Esophagus (tissue), 2 donors: ENCODE measurements around the gene TRAF3. TPM values are rescaled to one million over a fixed set of nuclear protein-coding genes. Genes with fewer than 3 reads are reported as not detected.

Experiments
- H3K27ac ChIP-seq, 2 donors: one replicate each; pipeline ENCODE4 v1.5.1; 2013; ENCODE audit warnings: low read depth in 2 of 2, mild to moderate bottlenecking in 2 of 2, inconsistent platforms in 1 of 2, low read length in 1 of 2, moderate library complexity in 1 of 2
- H3K27me3 ChIP-seq, 2 donors: one replicate each; pipeline ENCODE4 v1.6.1; 2013; ENCODE audit warnings: low read length in 2 of 2, control low read depth in 1 of 2, mild to moderate bottlenecking in 1 of 2; ENCODE audit not compliant: insufficient read depth in 2 of 2, control insufficient read depth in 1 of 2
- H3K36me3 ChIP-seq, 2 donors: one replicate each; pipeline ENCODE4 v1.6.1; 2013; ENCODE audit warnings: low read length in 1 of 2; ENCODE audit not compliant: control insufficient read depth in 2 of 2, insufficient read depth in 2 of 2
- H3K4me1 ChIP-seq, 2 donors: one replicate each; pipeline ENCODE4 v1.6.1; 2013; ENCODE audit warnings: low read length in 1 of 2; ENCODE audit not compliant: control insufficient read depth in 2 of 2, insufficient read depth in 2 of 2
- H3K4me3 ChIP-seq, 2 donors: one replicate each; pipeline ENCODE4 v1.5.1; 2013; ENCODE audit warnings: low read length in 2 of 2, mild to moderate bottlenecking in 2 of 2, low read depth in 1 of 2, moderate library complexity in 1 of 2
- H3K9me3 ChIP-seq, 2 donors: one replicate each; pipeline ENCODE4 v1.6.1; 2013; ENCODE audit warnings: mild to moderate bottlenecking in 2 of 2, low read depth in 1 of 2, low read length in 1 of 2, moderate library complexity in 1 of 2; ENCODE audit not compliant: control insufficient read depth in 2 of 2, insufficient read depth in 1 of 2
- WGBS, 2 donors: extraction: QIAGEN DNeasy Blood & Tissue Kit; methylation state at CpG; one replicate each; pipeline ENCODE4 v1.1.7; 2013; 5-methylcytosine and 5-hydroxymethylcytosine counted together
- polyA plus RNA-seq, 2 donors: library from polyadenylated mRNA; stranded (reverse); fragments of 200-250 nt; gene quantifications; one replicate each; pipeline ENCODE4 v1.2.3, GENCODE V29; 2013
- donor health status: healthy with polysubstance abuse.
- donor health status: Bipolar disorder and iron deficiency.

TRAF3 gene
- polyA plus RNA-seq, 2 donors = 3.8 to 4.9 TPM

DNA sequence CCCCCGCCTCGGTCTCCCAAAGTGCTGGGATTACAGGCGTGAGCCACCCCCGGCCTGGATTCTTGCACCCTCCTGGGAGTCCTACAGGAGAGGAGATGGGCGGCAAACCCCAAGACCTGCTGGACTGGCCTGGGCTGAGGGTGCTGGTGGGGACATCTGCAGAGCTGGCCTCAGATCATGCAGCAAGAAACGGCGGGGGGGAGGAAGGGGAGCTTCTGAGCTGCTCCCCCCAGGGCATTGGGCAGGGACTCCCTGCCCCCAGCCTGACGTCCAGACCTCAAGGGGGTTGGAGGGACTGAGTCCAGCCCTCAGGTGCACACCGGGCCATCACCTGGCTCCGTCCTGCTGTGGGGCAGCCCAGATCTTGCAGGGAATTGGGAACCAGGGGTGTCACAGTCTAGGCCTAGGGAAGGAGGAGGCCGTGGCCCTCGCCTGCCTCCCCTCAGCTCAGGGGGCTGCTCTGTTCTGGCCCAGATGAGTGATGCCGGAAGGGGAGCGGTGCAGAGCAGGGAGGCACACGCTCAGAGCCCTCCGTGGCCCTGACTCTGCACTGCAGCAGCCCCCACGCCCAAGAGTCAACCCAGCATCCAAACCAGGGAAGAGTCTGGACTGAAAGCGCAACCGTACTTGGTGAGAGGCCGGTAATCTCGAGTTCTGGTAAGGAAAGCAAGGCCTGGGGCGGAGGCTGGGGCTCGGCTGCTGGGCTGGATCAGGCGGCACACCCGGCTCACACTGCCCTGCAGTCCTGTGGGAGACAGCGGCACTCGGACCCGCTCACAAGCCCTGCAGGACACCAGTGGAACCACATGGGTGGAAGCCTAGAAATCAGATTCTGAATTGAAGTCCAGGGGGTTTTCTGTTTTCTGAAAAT is 136.3 kb downstream of the TRAF3 start:
- Histone ChIP-seq H3K4me1 (no peaks in the 10 kb centered on the region), H3K36me3 (peaks cover 0 to 10% of the 10 kb centered on the region in 2 donors), H3K4me3 (no peak overlapping the region), H3K27me3 (no peaks in the 10 kb centered on the region), H3K9me3 (no peaks in the 10 kb centered on the region), H3K27ac (no peak overlapping the region)
- WGBS, 2 donors = 86 to 91% methylated on average over 28 of the region's 28 CpGs

DNA sequence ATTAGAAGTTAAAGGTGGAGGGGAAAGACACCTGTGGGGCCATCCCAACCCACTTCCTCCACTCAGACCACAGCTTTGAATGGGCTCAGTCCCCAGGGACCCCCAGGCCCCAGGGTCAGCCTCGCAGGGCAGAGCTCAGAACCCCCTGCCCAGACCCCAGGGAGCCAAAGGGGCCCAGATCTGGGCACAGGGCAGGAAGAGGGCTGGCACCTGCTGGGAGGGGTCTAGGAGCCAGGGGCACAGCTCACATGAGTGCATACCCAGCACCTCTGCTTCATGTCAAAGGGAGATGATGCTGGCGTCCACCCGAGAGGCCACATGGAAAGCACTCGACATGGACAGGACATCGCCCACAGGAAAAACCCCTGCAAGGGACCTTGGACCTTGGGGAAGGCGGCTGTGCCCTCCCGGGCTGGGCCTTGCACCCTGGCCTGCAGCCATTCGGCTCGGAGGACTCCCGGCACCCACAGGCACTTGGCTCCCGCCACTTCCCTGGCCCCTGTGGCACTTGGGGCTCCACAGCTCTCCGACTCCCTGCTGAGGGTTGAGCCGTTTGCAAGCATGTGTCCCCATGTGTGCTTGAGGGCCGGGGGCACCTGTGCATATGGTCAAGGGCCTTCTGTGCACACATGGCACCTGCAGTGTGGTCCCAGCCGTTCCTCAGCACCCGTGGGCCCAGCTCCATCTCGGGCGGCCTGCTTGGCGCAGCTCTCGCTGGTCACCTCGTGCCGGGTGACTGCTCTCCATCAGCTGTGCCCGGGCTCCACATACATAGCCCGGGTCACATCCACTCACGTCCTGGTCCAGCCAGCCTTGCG is 137.4 kb downstream of the TRAF3 start:
- Histone ChIP-seq H3K27me3 (no peaks in the 10 kb centered on the region), H3K9me3 (no peaks in the 10 kb centered on the region), H3K27ac (no peak overlapping the region), H3K36me3 (peaks cover 0 to 5% of the 10 kb centered on the region in 2 donors), H3K4me1 (no peaks in the 10 kb centered on the region), H3K4me3 (no peak overlapping the region)
- 79 to 80% methylated on average over 26 of the region's 26 CpGs for WGBS, 2 donors

DNA sequence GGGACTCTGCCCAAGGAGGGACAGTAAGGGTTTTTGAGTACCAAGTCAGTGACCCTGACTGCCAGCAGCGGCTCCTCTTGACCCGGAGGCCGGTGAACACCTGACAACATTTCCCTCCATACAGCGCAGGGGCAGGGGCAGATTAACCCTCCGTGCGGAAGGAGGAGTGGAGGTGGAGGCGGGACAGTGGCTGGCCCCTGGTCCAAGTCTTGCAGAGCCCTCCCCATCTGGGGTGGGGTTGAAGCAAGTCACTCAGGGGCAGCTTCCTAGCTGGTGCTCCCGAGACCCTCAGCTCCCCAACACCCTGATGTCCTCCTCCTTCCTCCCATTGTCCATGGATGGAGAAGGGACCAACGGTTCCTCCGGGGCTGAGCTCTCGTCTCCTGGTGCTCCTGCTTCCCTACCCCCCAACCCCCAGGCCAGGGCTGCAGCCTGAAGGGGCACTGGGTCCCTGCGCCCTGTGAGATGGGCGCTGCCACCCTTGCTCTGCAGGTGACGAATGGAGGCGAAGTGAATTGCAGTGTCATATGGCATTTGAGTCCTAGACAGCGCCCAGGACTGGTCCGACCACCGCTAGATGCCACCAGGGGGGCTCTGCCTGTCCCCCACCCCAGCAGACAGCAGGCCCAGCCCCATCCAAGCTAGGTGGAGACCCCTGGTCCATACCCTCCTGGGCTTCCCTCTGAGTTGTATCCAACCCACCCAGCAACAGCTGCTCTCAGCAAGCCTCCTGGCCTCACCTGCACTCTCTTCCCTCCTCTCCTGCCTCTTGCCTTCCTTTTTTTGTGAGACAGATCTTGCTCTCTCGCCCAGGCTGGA is 138.3 kb downstream of the TRAF3 start:
- H3K4me1 ChIP-seq = no peaks in the 10 kb centered on the region
- H3K27ac ChIP-seq = no peak overlapping the region
- peaks cover 0 to 3% of the 10 kb centered on the region in 2 donors for H3K9me3 ChIP-seq
- WGBS, 2 donors = 78 to 81% methylated on average over 19 of the region's 19 CpGs
- no peaks in the 10 kb centered on the region for H3K27me3 ChIP-seq
- no peak overlapping the region for H3K4me3 ChIP-seq
- H3K36me3 ChIP-seq = peaks cover 0 to 2% of the 10 kb centered on the region in 2 donors

DNA sequence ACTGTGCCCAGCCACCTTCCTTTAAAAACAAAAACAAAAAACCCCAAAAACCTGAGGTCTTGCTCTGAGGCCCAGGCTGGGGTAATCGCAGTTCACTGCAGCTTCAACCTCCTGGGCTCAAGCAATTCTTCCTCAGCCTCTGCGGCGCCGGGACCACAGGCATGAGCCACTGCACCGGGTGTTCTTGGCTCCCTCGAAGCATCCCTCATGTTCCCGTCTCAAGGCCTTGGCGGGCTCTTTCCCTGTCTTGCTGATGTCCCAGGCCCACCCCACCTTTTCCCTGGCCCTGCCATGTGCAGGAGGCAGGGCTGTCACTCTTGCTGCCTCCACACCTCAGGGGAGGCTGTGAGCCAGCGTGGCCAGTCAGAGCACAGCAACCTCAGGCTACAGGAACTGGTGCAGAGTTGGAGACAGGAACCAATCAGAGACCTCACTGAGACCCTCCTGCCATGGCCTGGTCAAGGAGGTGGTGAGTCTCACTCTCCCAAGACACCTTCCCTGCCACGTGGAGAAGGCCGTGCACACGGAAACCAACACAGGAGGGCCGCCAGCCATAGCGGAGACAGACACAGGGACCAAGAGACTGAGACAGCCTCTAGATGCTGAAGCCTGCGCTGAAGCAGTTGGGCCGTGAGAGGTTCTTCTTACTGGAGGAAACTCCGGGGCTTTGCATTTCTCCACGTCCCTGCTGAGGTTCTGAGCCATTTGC is 139.3 kb downstream of the TRAF3 start:
- H3K27ac ChIP-seq = no peak overlapping the region
- H3K27me3 ChIP-seq = no peaks in the 10 kb centered on the region
- H3K4me1 ChIP-seq = no peaks in the 10 kb centered on the region
- H3K36me3 ChIP-seq = peaks cover 0 to 2% of the 10 kb centered on the region in 2 donors
- peaks cover 0 to 3% of the 10 kb centered on the region in 2 donors for H3K9me3 ChIP-seq
- WGBS, 2 donors = 79 to 81% methylated on average over 18 of the region's 18 CpGs
- H3K4me3 ChIP-seq = no peak overlapping the region

DNA sequence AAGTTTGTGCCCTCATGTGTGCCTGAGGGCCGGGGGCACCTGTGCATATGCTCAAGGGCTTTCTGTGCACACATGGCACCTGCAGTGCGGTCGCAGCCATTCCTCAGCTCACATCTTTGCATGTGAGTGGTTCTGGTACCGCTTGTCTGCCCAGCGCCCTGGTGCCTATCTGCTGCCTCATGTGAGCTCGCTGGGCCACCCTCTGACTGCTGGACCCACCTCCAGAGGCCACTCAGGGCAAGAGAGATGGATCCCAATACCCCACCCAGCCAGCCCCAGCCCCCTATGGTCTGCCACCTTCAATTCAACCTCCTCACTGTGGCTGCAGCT is 139.8 kb downstream of the TRAF3 start:
- 89 to 93% methylated on average over 6 of the region's 6 CpGs for WGBS, 2 donors
- Histone ChIP-seq H3K9me3 (peaks cover 0 to 5% of the 10 kb centered on the region in 2 donors), H3K27ac (no peak overlapping the region), H3K27me3 (no peaks in the 10 kb centered on the region), H3K4me1 (no peaks in the 10 kb centered on the region), H3K36me3 (peaks cover 0 to 2% of the 10 kb centered on the region in 2 donors), H3K4me3 (no peak overlapping the region)

DNA sequence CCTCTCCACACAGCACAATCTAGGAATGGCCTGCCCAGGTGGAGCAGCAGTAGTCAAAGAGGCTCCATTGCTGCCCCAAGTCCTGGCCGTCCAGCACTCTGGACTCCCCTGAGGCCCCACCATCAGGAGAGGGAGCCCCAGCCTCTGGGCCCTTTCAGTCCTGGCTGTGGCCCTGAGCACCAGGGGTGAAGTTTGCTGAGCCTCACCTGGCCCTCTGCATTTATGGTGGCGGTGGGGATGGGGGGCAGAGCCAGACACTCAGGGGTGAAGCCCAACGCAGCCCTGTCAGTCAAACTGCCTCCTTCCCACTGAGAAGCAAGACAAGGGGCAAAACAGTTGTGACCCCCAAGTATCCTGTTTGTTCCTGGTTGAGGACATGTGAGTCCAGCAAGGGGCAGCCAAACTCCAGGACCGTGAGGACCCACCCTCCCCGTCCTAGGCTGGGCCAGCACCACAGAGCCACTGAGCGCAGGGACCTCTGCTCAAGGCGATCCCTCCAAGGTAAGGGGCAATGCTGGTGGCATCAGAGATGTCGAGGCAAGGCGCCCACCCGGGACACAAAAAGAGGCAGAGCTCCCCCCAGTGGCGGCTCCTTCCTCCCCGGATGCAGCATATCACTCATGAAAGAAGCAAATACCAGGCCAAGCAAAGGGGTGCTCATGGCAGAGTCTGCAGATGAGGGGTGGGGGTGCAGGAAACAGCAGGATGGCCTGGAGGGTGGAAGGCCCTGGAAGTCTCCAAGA is 140.4 kb downstream of the TRAF3 start:
- H3K9me3 ChIP-seq = peaks cover 0 to 7% of the 10 kb centered on the region in 2 donors
- no peaks in the 10 kb centered on the region for H3K27me3 ChIP-seq
- no peaks in the 10 kb centered on the region for H3K36me3 ChIP-seq
- no peak overlapping the region for H3K4me3 ChIP-seq
- H3K4me1 ChIP-seq = peaks cover 0 to 1% of the 10 kb centered on the region in 2 donors
- H3K27ac ChIP-seq = no peak overlapping the region
- 39 to 43% methylated on average over 12 of the region's 12 CpGs for WGBS, 2 donors

DNA sequence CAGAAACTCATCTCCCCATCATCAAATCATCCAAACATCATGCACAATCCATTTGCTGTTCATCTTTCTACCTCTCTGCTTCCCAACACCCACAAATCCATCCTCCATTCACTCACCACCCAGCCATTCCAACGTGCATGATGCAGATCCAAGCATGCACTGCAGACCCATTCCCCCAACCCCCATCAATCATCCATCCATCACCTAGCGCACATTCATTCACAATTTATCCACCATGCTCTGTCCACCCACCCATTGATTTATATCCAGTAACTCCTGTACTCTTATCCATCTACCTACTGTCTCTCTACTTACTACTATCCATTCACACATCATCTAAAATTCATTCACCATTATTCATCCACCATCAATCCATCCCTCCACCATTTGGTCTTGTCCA is 141.2 kb downstream of the TRAF3 start:
- peaks cover 0 to 4% of the 10 kb centered on the region in 2 donors for H3K27me3 ChIP-seq
- no peak overlapping the region for H3K4me3 ChIP-seq
- 49 to 55% methylated on average over 2 of the region's 2 CpGs for WGBS, 2 donors
- H3K27ac ChIP-seq = no peak overlapping the region
- H3K4me1 ChIP-seq = peaks cover 0 to 9% of the 10 kb centered on the region in 2 donors
- H3K9me3 ChIP-seq = peaks cover 0 to 7% of the 10 kb centered on the region in 2 donors
- no peaks in the 10 kb centered on the region for H3K36me3 ChIP-seq

DNA sequence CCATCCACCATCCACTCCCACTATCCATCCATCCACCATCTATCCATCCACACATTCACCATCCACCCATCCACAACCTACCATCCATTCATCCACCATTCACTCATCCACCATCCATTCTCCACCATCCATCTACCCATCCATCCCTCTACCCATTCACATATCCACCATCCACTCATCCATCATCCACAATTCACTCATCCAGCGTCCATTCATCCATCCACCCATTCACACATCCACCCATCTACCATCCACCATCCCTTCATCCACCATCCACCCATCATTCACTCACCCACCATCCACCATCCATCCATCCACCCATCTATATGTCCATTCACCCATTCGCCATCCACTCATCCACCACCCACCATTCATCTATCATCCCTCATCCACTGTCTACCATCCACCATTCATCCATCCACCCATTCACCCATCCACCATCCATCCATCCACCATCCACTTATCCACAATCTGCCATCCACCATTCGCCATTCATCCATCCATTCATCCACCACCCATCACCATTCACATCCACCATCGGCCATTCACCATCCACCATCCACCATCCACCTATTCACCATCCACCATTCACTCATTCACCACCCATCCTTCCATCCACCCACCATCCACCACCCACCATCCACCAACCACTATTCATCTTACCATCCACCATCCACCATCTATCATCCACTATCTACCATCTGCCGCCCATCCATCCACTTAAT is 143.2 kb downstream of the TRAF3 start:
- H3K4me1 ChIP-seq = peaks cover 2 to 14% of the 10 kb centered on the region in 2 donors
- 97 to 98% methylated on average over 5 of the region's 5 CpGs for WGBS, 2 donors
- H3K27ac ChIP-seq = no peak overlapping the region
- H3K9me3 ChIP-seq = peaks cover 0 to 7% of the 10 kb centered on the region in 2 donors
- H3K4me3 ChIP-seq = no peak overlapping the region
- peaks cover 0 to 7% of the 10 kb centered on the region in 2 donors for H3K27me3 ChIP-seq
- H3K36me3 ChIP-seq = no peaks in the 10 kb centered on the region
